Endometrial microvascular endothelial cells (primary cell): ENCODE measurements around the gene KHDC3L. TPM values are rescaled to one million over a fixed set of nuclear protein-coding genes. Genes with fewer than 3 reads are reported as not detected.

Experiments
- in situ Hi-C: cut with HindIII; loops from 2 replicates; pipeline ENCODE4 v1.10.0; 2017; ENCODE audit warnings: low sequenced_read_pairs, low pct_unique_long_range_greater_than_20kb; ENCODE audit errors: inconsistent ontology term
- total RNA-seq: library from RNA; depleted of rRNA; stranded (reverse); fragments of >200 nt; gene quantifications from one replicate; pipeline ENCODE4 v1.2.3, GENCODE V29; 2015; ENCODE audit errors: inconsistent ontology term

The KHDC3L gene, protein sequence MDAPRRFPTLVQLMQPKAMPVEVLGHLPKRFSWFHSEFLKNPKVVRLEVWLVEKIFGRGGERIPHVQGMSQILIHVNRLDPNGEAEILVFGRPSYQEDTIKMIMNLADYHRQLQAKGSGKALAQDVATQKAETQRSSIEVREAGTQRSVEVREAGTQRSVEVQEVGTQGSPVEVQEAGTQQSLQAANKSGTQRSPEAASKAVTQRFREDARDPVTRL
- total RNA-seq = not detected

DNA sequence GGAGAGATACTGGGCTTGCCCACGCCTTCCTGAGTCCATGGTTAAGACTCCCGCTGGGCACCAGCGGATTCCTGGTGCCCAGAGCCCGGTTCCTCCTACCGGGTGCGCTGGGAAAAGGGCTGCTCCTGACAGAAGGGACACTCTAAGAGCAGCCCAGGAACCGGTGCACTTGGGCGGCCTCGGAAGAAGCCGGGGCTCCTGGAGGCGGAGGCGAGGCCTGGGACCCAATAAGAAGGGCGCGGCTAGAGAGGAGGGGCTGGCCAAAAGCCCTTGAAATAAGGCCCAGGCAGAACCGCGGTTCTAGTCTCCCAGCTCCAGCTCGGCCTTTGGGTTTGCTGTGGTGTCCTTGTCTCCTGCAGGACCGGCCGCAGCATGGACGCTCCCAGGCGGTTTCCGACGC, at the start of gene KHDC3L:
TSS of gene KHDC3L (plus strand) at position 301 of the 400 bp plus-strand sequence. CDS start at position 373, 72 bp downstream.
- in situ Hi-C loops = no loop called here

DNA sequence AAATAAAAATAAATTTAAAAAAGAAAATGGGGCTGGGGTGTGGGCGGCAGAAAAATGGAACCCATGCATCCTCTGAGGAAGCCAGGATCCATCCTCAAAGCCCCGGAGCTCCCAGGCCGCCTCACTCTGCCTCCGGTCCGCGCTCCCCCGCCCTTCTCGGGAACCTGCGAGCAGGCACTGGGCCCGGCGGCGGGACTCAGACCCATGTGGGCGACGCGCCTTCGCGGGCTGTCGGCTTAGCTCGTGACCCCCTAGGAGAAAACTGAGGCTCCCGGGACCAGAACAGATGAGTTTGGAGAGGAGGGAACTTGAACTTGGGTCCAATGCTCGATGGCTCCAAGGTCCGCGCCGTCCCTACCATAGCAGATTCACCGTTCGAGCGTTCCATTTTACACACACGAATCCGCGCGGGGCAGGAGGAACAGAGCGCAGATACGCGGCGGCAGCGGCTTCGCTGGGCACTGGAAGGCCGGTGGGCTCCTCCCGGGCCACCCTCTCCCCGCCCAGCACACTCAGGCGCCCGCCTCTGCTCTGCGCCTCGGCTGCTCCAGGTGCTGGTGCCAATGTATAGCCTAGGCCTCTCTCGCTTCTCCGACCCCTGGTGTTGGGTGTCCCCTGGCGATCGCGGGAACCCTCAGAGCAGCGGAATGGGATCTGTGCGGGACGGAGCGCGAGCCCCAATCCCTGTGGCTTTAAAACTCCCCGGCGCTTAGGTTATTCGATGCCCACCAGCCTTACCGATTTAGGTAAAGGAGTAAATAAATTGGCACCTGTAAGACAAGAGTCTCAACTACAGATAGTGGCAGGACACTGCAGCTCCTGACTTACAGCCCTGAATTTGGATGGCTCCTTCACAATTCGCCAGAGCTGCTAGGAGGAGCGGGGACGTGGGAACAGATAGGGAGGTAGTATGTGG, 47.6 kb upstream of the KHDC3L start:
- in situ Hi-C loops = no loop called here

DNA sequence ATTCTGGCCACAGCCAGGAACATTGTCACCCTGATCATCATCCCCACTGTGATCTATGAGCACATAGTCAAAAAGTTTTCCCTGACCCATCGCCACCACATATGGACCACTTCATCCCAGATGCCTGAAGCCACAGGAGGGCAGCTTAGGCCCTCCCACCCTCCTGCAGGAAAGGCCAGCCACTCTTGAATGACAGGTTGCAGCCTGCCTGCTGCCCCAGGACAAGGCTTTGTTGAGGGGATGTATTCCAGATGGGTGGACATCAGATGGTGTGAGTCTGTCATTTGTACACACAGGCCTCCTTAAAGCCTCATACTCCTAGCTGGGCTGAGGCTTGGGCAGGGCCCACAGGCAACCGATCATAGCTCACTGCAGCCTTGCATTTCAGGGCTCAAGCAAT, 39.1 kb upstream of the KHDC3L start:
- in situ Hi-C loops = no loop called here

DNA sequence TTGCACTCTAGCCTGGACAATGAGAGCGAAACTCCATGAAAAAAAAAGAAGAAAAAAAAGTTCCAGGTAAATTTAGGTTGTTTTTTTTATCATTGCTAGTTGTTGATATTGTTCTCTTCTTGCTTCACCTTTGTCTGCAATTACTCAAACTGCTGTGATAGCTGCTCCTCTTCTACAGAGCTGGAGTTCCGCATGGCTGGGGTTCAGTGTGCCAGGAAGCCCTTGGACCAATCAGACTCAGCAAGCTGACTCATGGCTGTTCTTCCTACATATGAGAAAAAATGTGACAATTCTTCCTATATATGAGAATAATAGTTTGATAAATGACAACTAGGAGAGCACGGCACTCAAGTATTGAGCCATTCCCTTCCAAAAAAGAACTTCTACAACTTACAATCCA, 36.8 kb upstream of the KHDC3L start:
- in situ Hi-C loops = no loop called here

DNA sequence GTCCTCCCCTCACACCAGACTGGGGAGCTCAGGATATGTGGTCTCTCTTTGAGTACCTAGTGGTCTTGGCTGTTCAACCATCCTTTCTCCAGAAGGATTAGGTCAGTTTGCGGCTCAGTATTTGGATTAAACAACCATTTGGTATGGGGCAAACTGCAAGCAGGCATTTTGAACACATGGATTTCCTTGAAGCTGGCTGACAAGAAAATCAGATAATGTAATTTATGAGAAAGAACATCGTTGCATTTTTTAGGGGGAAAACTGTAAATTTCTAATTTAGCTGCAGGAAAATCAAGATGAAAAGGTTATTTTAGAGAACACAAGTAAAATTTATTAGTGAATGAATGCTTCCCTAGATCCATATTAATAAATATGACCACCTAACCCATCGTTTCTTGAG, 33.7 kb upstream of the KHDC3L start:
- in situ Hi-C loops = no loop called here

DNA sequence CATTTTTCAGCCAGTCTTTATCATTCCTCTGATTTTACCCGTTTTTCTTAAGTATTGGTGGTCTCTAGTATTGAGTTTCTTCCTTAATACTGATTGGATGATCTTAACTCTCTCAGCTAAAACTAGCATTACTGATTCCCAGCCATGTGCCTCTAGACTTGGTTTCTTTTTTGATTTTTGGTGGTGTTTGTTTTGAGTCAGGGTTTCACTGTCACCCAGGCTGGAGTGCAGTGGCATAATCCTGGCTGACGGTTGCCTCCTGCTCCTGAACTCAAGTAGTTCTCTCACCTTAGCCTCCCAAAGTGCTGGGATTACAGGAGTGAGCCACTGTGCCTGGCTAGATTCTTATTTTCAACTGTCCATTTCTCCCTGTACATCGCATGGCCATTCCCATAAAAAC, 33.3 kb upstream of the KHDC3L start:
- in situ Hi-C loops = no loop called here

DNA sequence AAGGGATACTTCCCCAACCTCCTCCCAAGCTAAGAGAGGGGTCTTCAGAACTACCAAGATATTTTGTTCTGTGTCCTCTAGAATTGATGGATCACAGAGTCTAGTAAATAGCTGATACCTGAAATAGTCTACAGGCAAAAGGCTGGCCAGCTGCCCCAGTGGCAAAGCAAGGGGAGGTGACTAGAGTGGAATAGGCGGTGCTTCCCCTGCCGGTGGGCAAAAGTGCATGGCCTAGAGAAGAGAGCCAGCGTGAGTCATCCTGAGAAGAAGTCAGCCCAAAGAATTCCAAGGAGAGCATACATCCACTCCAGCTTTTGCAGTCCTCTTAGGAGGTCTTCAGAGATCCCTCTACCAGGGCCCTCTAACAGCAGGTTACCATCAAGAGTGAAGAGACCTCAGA, 23.1 kb upstream of the KHDC3L start:
- in situ Hi-C loops = no loop called here

DNA sequence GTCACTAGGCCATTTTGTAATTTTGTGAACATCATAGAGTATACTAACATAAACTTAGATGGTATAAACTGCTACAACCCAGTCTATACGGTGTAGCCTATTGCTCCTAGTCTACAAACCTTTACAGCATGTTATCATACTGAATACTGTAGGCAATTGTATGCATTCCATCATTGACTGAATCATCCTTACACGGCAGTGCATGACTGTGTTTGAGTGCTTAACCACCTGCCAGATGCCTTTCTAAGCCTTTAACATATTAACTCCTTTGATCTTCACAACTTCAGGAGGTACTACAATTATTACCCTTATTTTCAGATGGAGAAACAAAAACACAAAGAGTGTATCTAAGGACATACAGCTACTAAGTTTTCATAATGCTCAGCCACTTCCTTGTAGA, 22.4 kb upstream of the KHDC3L start:
- in situ Hi-C loops = no loop called here

DNA sequence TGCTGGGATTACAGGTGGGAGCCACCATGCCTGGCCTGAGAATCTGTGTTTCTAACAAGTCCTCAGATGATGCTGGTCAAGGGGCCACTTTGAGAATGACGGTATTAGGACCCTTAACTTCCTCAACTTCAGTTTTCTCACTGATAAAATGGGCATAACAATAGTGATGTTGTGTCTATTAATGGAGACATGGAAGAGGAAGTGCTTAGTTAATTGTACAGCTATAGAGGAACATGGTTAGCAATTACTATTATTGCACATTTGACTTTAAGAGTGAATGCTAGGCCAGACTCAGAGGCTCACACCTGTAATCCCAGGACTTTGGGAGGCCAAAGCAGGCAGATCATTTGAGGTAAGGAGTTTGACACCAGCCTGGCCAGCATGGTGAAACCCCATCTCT, 21.1 kb upstream of the KHDC3L start:
- in situ Hi-C loops = no loop called here

DNA sequence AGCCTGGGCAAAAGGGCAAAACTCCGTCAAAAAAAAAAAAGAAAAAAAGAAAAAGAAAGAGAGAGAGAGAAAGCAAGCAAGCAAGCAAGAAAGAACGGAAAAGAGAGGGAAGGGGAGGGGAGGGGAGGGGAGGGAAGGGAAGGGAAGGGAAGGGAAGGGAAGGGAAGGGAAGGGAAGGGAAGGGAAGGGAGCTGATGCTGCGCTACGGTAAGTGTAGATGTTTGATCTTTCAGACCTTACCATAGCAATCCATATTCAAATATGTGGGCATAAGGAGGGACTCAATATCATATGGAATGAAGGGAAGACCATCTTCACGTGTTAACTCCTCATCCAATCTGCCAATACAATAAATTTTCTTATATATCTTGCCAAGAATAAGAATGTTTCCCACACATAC, 20.3 kb upstream of the KHDC3L start:
- in situ Hi-C loops = no loop called here

DNA sequence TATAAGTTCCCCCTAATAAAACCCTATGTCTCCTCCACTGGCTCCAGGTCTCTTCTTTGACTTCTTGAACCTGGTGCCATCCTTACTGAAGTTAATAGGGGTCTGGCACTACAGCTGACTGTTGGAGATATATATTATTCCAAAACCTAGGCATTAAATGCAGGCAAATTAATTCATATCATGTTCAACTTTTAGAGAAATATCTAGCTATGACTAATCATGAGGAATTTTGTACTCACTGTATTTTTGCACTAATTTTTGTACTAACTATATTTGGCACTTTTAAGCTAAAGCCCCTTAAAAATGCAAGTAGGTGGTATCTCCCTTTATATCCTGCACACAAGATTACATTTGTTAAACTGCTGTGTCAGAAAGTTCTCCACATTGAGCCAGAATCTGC, 19.3 kb upstream of the KHDC3L start:
- in situ Hi-C loops = no loop called here

DNA sequence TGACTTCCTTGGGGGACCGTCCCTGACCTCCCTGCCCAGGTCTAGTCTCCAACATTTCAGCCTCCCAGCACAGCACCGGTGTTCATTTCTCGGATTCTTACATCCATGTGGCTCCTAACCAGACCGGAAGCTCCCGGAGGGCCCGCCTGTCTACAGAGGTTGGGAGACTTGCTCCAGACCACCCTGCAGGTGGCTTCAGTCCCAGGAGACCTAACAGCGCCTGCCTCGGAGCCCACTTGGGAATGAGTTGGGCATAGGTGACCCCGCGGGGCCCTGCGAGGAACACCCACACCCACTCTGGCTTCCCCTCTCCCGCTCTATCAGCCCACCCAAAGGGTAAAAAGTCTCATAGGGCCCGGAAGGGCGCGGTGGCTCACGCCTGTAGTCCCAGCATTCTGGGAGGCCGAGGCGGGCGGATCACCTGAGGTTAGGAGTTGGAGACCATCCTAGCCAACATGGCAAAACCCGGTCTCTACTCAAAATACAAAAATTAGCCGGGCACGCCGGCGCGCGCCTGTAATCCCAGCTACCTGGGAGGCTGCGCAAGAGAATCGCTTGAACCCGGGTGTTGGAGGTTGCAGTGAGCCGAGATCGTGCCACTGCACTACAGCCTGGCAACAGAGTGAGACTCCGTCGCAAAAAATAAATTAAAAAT, 13.8 kb upstream of the KHDC3L start:
- in situ Hi-C loops = no loop called here

DNA sequence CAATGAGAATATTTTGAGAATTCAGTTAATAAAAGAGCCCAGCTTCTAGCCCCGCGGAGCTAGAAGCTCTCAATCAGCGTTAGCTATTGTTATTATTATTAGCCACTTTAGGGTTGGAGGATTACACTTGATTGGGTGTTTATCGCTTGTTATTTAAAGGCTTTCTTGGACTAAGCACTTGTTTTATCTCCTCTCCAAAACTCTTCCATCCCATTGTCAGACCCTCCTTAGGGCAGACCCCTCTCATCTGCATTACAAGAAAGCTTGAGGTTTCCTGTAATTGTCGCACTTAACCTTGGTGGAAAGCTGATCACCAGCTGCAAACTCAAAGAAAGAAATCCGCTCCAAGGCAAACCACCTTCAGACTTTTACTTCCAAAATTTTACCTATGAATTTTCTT, 13.1 kb upstream of the KHDC3L start:
- in situ Hi-C loops = no loop called here

DNA sequence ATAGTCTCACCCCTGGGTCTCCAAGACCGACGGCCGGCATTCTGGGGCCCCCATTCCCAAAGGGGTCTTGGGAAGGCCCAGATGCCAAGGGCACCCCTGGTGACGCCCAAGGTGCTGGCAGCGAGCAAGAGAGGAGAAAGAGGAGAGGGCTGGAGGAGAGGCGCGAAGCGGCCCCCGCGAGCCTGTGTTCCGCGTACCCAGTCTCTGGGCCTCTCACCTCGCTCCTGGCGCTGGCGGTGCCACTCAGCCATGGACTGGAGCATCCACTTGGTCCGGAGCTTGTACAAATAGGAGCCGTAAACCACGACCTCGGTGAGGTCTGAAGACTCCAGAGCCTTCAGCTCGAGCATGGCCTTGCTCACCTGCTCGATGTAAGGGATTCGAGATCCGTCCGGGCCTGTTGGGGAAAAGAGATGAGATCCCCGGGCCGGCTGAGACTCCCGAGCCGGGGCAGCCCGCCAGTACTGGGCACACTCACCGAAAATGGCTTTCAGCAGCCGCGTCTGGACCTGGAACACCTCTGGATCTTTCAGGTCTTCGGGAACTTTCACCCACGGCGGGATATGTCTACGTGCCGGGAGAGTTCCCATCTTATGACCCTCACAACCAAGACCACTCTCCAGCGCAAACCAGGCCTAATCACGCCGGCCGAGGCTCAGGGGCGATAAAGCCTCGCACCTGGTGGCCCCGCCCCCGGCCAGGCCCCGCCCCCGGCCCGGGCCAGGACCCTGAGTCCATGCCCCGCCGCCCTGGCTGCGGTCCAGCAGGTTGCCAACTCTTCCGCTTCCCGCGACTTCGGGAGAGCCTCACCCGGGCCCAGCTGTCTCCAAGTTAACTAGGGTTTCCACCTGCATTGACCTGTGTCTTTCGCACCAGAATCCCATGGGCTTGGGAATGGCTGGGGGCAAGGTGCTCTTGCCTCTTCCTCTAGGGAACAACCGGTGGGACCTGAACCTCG, 8.5 kb upstream of the KHDC3L start, which contains the start of gene DPPA5:
TSS of gene DPPA5 (minus strand) at position 641 of the 958 bp plus-strand sequence. CDS start at position 590, 51 bp downstream.
- in situ Hi-C loops = no loop called here

DNA sequence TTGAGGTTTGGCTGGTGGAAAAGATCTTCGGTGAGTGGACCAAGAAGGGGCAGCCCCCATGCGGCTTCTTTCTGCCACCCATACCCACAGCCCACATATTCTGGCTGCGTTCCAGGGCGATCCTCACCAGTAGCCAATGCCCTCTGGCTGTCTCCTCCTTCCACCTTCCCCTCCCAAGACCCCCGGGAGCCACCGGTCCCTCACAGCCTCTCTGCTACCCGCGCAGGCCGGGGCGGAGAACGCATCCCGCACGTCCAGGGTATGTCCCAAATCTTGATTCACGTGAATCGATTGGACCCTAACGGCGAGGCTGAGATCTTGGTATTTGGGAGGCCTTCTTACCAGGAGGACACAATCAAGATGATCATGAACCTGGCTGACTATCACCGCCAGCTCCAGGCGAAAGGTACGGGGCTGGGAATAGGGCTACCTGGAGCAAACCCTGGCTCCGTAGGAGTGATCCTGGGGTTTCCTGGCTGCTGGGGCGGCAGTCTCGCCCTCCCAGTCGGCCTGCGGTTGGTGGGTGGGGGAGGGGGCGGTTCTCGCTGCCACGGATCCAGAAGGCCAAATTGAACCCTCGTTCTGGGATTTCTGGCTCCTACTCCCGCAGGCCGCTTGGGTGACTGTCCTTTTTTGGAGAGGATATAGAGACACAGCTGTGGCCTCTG, 545 bp downstream of the KHDC3L start:
- in situ Hi-C loops = no loop called here

DNA sequence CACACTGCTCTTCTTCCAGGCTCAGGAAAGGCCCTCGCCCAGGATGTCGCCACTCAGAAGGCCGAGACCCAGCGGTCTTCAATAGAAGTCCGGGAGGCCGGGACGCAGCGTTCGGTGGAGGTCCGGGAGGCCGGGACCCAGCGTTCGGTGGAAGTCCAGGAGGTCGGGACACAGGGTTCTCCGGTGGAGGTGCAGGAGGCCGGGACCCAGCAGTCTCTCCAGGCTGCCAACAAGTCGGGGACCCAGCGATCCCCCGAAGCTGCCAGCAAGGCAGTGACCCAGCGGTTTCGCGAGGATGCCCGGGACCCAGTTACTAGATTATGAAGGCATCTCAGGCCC, 1.0 kb downstream of the KHDC3L start:
- in situ Hi-C loops = no loop called here

DNA sequence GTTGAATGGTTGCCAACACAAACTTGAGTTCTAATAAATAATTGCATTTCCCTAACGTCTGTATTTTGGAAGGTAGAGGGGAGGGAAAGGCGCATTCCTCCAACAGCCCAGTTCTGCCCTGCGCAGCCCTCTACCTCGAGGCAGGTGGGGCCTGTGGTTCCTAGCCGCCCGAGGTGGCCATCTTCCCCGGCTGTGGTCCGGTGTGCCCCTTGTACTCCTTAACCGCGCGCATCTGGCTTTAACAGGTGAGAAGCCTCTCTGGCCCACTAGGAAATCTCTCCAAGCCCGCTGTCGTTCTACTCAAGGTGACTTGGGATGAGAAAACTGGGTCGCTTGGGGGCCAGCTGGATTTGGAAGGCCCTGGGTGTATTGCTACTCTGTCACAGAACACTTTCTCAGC, 1.7 kb downstream of the KHDC3L start:
- in situ Hi-C loops = no loop called here

DNA sequence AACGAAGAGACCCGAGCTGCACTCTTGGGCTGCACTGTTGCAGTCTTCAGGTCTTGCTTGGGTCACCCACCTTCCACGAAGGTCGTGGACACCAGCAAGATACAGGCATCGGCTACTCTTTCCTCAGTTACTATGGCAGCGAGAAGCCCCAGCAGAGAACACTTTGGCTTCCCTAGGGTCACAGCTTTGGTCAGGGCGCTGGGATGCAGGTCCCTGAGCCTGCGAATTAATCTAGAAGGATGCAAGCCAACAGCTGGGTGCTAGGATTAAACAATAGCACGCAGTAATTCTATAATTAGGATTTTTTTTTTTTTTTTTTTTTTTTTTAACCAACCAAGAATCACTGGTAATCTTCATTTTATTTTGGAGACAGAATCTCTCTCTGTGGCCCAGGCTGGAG, 2.1 kb downstream of the KHDC3L start:
- in situ Hi-C loops = no loop called here
